ENCODE measurements around the gene CPEB2.

CPEB2 gene

DNA sequence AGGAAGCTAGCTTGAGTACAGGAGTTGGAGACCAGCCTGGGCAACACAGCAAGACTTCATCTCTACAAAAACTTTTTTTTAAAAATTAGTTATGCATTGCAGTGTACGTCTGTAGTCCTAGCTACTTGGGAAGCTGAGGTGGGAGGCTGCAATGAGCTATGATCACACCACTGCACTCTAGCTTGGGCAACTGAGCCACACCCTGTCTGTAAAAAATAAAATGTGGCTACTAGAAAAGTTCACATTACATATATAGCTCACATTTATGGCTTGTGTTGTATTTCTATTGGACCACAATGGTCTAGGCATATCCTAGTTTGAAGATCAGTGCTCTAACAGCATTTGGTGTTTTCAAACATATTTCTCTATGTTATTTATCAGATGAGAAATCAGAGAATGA, 11.8 kb upstream of the CPEB2 start:
- H3K4me3 ChIP-seq (ENCODE audit: low read depth in 1 of 2, low read length in 2 of 2): no peak overlapping the region
- no peaks in the 10 kb centered on the region for H3K9me3 ChIP-seq (ENCODE audit: control insufficient read depth in 1 of 2, low read length in 2 of 2)
- no peaks in the 10 kb centered on the region for H3K4me1 ChIP-seq (ENCODE audit: control insufficient read depth in 1 of 2, insufficient read depth in 2 of 2, low read length in 2 of 2)
- H3K27me3 ChIP-seq (ENCODE audit: control insufficient read depth in 1 of 2, insufficient read depth in 2 of 2, low read length in 2 of 2): no peaks in the 10 kb centered on the region
- no peak overlapping the region for H3K9ac ChIP-seq (ENCODE audit: low read depth in 1 of 2, low read length in 2 of 2)
- H3K36me3 ChIP-seq (ENCODE audit: control insufficient read depth in 1 of 2, insufficient read depth in 2 of 2, low read length in 2 of 2): no peaks in the 10 kb centered on the region
- H3K27ac ChIP-seq (ENCODE audit: low read depth, low read length): no peak overlapping the region

DNA sequence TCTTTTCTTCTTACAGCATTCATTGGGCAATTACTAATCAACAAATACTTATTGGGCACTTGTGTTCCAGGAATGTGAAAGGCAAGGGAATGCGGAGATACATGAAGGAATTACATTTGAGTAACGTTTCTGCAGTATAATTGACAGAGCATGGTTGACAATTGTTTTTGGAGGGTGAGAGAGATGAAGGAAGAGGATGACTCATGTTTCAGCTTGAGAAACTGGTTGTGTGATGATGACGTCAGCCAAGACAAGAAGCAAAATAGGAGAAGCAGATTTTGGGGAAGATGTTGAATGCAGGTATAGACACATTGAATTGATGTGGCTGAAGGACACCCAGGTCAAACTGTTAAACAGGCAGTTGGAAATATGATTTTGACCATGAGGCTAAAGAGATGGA, 8.0 kb upstream of the CPEB2 start:
- H3K27ac ChIP-seq (ENCODE audit: low read depth, low read length): no peak overlapping the region
- no peaks in the 10 kb centered on the region for H3K4me1 ChIP-seq (ENCODE audit: control insufficient read depth in 1 of 2, insufficient read depth in 2 of 2, low read length in 2 of 2)
- no peaks in the 10 kb centered on the region for H3K36me3 ChIP-seq (ENCODE audit: control insufficient read depth in 1 of 2, insufficient read depth in 2 of 2, low read length in 2 of 2)
- H3K27me3 ChIP-seq (ENCODE audit: control insufficient read depth in 1 of 2, insufficient read depth in 2 of 2, low read length in 2 of 2): no peaks in the 10 kb centered on the region
- H3K4me3 ChIP-seq (ENCODE audit: low read depth in 1 of 2, low read length in 2 of 2): no peak overlapping the region
- H3K9me3 ChIP-seq (ENCODE audit: control insufficient read depth in 1 of 2, low read length in 2 of 2): no peaks in the 10 kb centered on the region
- H3K9ac ChIP-seq (ENCODE audit: low read depth in 1 of 2, low read length in 2 of 2): no peak overlapping the region

DNA sequence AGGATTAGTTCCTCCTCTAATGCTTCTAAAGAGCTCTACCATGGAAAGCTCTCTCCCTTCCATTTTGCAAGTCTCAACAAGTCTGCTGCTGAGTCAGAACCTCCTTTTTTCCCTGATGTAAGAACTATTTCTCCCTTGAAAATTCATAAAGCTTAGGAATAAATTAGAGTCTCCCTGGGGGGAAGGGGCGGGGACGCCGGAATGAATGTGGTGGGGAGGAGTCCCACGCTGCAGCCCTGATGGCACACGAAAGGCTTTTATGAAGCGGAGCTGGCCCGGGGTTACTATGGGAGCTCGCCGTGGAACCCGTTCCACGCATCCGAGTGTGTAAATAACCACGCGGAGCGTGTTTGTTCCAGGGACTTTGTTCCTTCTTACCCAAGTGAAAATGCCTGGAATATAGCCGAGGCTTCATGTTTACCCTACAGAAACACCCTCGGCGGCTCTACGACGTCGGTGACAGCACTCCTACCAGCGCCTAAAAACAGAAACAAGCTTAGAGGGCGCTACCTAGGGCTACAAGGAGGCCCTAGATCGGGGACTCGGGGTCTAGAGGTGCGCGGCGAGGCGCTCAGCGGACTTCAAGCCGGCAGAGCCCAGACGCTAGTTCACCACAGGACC, 923 bp upstream of the CPEB2 start:
- Histone ChIP-seq H3K4me3 (ENCODE audit: low read depth in 1 of 2, low read length in 2 of 2) (peak overlapping the region; percentile 94 to 97), H3K27ac (ENCODE audit: low read depth, low read length) (peak overlapping the region; percentile 100), H3K27me3 (ENCODE audit: control insufficient read depth in 1 of 2, insufficient read depth in 2 of 2, low read length in 2 of 2) (no peaks in the 10 kb centered on the region), H3K9me3 (ENCODE audit: control insufficient read depth in 1 of 2, low read length in 2 of 2) (no peaks in the 10 kb centered on the region), H3K4me1 (ENCODE audit: control insufficient read depth in 1 of 2, insufficient read depth in 2 of 2, low read length in 2 of 2) (peaks cover 5 to 16% of the 10 kb centered on the region in 2 donors), H3K36me3 (ENCODE audit: control insufficient read depth in 1 of 2, insufficient read depth in 2 of 2, low read length in 2 of 2) (no peaks in the 10 kb centered on the region), H3K9ac (ENCODE audit: low read depth in 1 of 2, low read length in 2 of 2) (peak overlapping the region; percentile 98 to 99)

DNA sequence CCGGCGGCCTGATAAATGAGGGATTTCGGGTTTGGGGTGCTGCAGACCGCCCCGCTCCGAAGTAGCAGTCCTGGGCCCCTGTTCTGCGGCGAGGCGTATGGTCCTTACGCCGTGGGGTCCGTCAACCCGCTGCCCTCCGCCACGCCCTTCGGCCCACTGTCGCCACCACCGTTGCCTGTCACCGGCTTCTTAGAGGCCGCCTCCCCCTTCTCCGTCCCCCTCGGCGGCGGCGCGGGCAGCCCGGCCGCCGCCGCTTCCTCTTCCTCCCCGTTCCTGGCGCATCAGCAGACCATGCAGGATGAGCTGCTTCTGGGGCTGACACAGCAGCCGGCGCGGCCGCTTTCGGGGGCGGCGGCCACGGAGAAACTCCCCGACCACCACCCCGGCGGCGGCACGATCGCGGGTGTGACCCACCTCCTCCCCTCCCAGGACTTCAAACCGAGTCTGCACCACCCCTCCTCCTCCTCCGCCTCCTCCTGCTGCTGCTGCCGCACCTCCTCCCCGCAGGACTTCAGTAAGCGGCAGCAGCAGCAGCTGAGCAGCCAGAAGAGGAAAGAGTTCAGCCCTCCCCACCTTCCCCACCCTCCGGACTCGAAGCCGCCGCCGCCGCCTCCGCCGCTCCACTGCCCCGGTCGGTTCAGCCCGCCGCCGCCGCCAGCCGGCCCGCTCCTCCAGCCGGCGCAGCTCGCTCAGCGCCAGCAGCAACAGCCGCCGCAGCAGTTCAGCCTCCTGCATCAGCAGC, 549 bp downstream of the CPEB2 start:
- Histone ChIP-seq H3K4me1 (ENCODE audit: control insufficient read depth in 1 of 2, insufficient read depth in 2 of 2, low read length in 2 of 2) (peaks cover 5 to 19% of the 10 kb centered on the region in 2 donors), H3K9ac (ENCODE audit: low read depth in 1 of 2, low read length in 2 of 2) (peak overlapping the region; percentile 99 to 100), H3K9me3 (ENCODE audit: control insufficient read depth in 1 of 2, low read length in 2 of 2) (no peaks in the 10 kb centered on the region), H3K36me3 (ENCODE audit: control insufficient read depth in 1 of 2, insufficient read depth in 2 of 2, low read length in 2 of 2) (peaks cover 0 to 8% of the 10 kb centered on the region in 2 donors), H3K27me3 (ENCODE audit: control insufficient read depth in 1 of 2, insufficient read depth in 2 of 2, low read length in 2 of 2) (no peaks in the 10 kb centered on the region), H3K4me3 (ENCODE audit: low read depth in 1 of 2, low read length in 2 of 2) (peak overlapping the region; percentile 94 to 97), H3K27ac (ENCODE audit: low read depth, low read length) (peak overlapping the region; percentile 100)

DNA sequence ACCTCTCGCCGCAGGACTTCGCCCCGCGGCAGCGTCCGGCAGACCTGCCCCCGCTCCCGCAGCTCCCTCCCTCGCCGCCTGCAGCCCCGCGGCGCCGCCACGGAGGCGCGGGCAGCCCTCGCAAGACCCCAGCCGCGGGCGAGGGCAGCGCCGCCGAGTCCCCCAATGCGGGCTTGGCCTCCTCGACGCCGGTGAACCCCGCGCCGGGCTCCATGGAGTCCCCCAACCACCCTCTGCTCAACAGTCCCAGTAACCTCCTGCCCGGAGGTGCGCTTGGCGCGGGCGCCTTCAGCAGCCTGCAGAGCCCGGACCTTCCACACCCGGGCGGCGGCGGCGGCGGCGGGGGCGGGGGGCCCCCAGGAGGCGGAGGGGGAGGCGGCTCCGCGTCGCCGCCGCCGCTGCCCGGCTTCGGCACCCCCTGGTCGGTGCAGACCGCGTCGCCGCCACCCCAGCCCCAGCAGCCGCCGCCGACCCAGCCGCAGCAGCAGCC, 1.2 kb downstream of the CPEB2 start:
- no peaks in the 10 kb centered on the region for H3K27me3 ChIP-seq (ENCODE audit: control insufficient read depth in 1 of 2, insufficient read depth in 2 of 2, low read length in 2 of 2)
- H3K27ac ChIP-seq (ENCODE audit: low read depth, low read length): peak overlapping the region; percentile 100
- H3K9me3 ChIP-seq (ENCODE audit: control insufficient read depth in 1 of 2, low read length in 2 of 2): no peaks in the 10 kb centered on the region
- H3K4me3 ChIP-seq (ENCODE audit: low read depth in 1 of 2, low read length in 2 of 2): peak overlapping the region; percentile 94 to 97
- H3K4me1 ChIP-seq (ENCODE audit: control insufficient read depth in 1 of 2, insufficient read depth in 2 of 2, low read length in 2 of 2): peaks cover 5 to 19% of the 10 kb centered on the region in 2 donors
- H3K36me3 ChIP-seq (ENCODE audit: control insufficient read depth in 1 of 2, insufficient read depth in 2 of 2, low read length in 2 of 2): peaks cover 0 to 13% of the 10 kb centered on the region in 2 donors
- peak overlapping the region; percentile 99 to 100 for H3K9ac ChIP-seq (ENCODE audit: low read depth in 1 of 2, low read length in 2 of 2)

DNA sequence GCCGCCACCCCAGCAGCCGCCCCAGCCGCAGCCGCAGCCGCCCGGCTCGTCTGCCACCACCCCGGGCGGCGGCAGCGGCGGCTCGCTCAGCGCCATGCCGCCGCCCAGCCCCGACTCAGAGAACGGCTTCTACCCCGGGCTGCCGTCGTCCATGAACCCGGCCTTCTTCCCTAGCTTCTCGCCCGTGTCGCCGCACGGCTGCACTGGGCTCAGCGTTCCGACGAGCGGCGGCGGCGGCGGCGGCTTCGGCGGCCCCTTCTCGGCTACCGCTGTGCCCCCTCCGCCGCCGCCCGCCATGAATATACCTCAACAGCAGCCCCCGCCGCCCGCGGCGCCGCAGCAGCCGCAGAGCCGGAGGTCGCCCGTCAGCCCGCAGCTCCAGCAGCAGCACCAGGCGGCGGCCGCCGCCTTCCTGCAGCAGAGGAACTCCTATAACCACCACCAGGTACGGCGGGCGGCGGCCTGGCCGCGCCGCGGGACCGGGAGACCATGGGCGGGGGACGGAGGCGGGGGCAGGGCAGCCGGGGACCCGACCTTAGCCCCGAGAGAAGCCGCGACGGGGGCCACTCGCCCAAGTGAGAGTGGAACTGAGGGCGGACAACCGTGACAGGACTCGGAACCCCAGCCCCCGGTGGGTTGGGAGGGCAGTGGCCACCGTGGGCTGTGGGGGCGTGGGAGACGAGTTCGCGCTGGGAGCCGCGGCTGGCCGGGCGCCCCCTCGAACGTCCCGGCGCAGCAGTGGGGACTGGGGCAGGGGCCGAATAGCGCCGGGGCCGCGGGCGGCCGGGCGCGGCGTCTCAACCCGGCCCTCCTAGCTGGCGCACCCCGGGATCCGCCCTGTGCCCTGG, 1.8 kb downstream of the CPEB2 start:
- peaks cover 5 to 19% of the 10 kb centered on the region in 2 donors for H3K4me1 ChIP-seq (ENCODE audit: control insufficient read depth in 1 of 2, insufficient read depth in 2 of 2, low read length in 2 of 2)

DNA sequence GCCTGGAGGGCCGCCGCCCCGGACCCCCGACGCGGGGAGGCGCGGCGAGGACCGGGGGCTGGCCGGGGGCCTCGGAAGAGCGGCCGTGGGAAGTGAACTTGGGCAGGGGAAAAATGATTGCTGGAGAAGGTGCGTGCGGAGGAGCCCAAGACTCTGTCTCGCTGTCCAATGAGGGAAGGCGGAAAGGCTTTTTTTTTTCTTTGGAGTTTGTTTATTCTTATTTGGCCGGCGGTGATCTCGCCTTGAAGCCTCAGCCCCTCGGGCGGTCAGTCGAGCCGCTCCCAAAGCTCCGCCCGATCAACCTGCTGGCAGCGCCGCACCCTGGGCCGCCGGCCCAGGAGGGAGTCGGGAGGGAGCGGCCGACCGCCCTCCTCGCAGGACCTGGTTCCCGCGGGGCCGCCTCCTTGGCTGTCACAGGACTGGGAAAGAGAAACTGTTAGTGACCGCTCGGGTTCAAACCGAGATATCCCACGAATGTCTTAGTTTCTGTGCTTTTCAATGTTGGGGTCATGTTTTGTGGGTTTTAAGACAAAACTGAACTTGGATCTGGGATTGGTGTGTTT, 2.5 kb downstream of the CPEB2 start:
- H3K27ac ChIP-seq (ENCODE audit: low read depth, low read length): peak overlapping the region; percentile 100
- no peaks in the 10 kb centered on the region for H3K9me3 ChIP-seq (ENCODE audit: control insufficient read depth in 1 of 2, low read length in 2 of 2)
- peaks cover 0 to 25% of the 10 kb centered on the region in 2 donors for H3K36me3 ChIP-seq (ENCODE audit: control insufficient read depth in 1 of 2, insufficient read depth in 2 of 2, low read length in 2 of 2)
- H3K4me3 ChIP-seq (ENCODE audit: low read depth in 1 of 2, low read length in 2 of 2): peak overlapping the region; percentile 67 to 89
- peak overlapping the region; percentile 64 to 88 for H3K9ac ChIP-seq (ENCODE audit: low read depth in 1 of 2, low read length in 2 of 2)
- no peaks in the 10 kb centered on the region for H3K27me3 ChIP-seq (ENCODE audit: control insufficient read depth in 1 of 2, insufficient read depth in 2 of 2, low read length in 2 of 2)
- H3K4me1 ChIP-seq (ENCODE audit: control insufficient read depth in 1 of 2, insufficient read depth in 2 of 2, low read length in 2 of 2): peaks cover 5 to 19% of the 10 kb centered on the region in 2 donors

More for the DNA sequence above, 1.8 kb downstream of the CPEB2 start:
- Histone ChIP-seq H3K9me3 (ENCODE audit: control insufficient read depth in 1 of 2, low read length in 2 of 2) (no peaks in the 10 kb centered on the region), H3K27ac (ENCODE audit: low read depth, low read length) (peak overlapping the region; percentile 100), H3K36me3 (ENCODE audit: control insufficient read depth in 1 of 2, insufficient read depth in 2 of 2, low read length in 2 of 2) (peaks cover 0 to 18% of the 10 kb centered on the region in 2 donors), H3K27me3 (ENCODE audit: control insufficient read depth in 1 of 2, insufficient read depth in 2 of 2, low read length in 2 of 2) (no peaks in the 10 kb centered on the region), H3K4me3 (ENCODE audit: low read depth in 1 of 2, low read length in 2 of 2) (peak overlapping the region; percentile 67 to 89), H3K9ac (ENCODE audit: low read depth in 1 of 2, low read length in 2 of 2) (peak overlapping the region; percentile 64 to 88)

DNA sequence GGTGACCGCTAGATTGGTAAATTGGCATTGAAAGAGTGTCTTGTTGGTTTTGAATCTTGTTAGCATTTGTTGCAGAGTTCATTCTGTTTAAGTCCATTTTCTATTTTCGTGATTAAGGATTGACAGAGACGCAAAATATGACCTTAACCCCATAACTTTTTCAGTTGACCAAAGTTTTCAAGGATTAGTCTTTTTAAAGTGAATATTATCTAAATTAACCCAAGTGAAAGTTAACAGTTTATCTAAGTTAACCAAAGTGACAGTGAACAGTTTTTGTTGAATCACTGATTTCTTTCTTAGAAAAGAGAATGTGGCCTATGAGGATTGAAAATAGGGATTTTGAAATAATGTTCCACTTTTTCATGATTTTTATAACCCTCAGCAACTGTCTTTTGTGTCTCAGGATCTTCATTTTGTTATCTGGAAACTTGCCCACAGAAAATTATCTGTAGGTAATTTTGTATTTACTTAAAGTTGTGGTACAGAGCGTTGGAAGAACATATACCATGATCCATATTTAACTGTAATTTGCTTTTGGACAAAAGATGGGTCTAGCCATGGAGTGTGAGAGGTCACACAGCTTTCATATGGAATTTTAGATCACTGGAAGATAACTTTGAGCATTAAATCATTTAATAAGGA, 3.3 kb downstream of the CPEB2 start:
- peak overlapping the region; percentile 100 for H3K27ac ChIP-seq (ENCODE audit: low read depth, low read length)
- no peaks in the 10 kb centered on the region for H3K27me3 ChIP-seq (ENCODE audit: control insufficient read depth in 1 of 2, insufficient read depth in 2 of 2, low read length in 2 of 2)
- H3K4me1 ChIP-seq (ENCODE audit: control insufficient read depth in 1 of 2, insufficient read depth in 2 of 2, low read length in 2 of 2): peaks cover 5 to 24% of the 10 kb centered on the region in 2 donors
- H3K9me3 ChIP-seq (ENCODE audit: control insufficient read depth in 1 of 2, low read length in 2 of 2): no peaks in the 10 kb centered on the region
- peak overlapping the region; percentile 67 to 89 for H3K4me3 ChIP-seq (ENCODE audit: low read depth in 1 of 2, low read length in 2 of 2)
- H3K9ac ChIP-seq (ENCODE audit: low read depth in 1 of 2, low read length in 2 of 2): peak overlapping the region; percentile 64 to 88
- H3K36me3 ChIP-seq (ENCODE audit: control insufficient read depth in 1 of 2, insufficient read depth in 2 of 2, low read length in 2 of 2): peaks cover 0 to 29% of the 10 kb centered on the region in 2 donors

DNA sequence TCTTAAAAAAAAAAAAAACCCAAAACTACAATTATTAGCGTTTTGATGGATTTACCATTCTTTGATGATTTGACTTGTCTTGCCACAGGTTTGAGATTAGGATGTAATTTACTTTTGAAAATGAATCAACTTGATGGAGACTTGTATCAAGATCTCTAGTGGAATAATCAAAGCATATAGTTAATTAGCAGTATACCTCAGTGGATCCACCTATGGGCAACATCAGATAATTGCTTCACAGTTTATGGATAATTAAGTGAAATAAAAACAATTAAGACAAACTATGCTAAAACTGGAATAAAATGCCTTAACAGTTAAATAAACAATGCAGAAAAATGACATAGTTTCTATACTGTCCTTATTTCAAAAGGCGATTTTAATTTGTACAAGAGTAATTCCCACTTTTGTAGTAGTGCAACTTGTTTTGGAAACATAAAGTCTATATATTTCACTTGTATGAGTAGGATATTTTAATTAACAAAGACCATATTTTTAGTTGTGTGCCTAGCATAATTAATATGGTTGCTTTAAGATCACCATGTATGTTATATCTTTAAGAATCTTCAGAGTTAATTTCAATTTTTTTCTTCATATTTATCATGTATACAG, 4.2 kb downstream of the CPEB2 start:
- Histone ChIP-seq H3K4me3 (ENCODE audit: low read depth in 1 of 2, low read length in 2 of 2) (peak overlapping the region in 1 of 2 donors; percentile 67), H3K27me3 (ENCODE audit: control insufficient read depth in 1 of 2, insufficient read depth in 2 of 2, low read length in 2 of 2) (no peaks in the 10 kb centered on the region), H3K9me3 (ENCODE audit: control insufficient read depth in 1 of 2, low read length in 2 of 2) (no peaks in the 10 kb centered on the region), H3K4me1 (ENCODE audit: control insufficient read depth in 1 of 2, insufficient read depth in 2 of 2, low read length in 2 of 2) (peaks cover 5 to 18% of the 10 kb centered on the region in 2 donors), H3K9ac (ENCODE audit: low read depth in 1 of 2, low read length in 2 of 2) (no peak overlapping the region), H3K36me3 (ENCODE audit: control insufficient read depth in 1 of 2, insufficient read depth in 2 of 2, low read length in 2 of 2) (peaks cover 0 to 30% of the 10 kb centered on the region in 2 donors), H3K27ac (ENCODE audit: low read depth, low read length) (no peak overlapping the region)

Measured in duodenal mucosa (tissue), 2 donors.